HPDE6-E6E7 (cell line): Measurements from ENCODE around the gene MTCL1.

ENCODE experiments used
- DNase-seq: peaks from one replicate; pipeline ENCODE4 v3.0.0; 2011; ENCODE audit warnings: missing footprints; ENCODE audit errors: extremely low spot score

Gene MTCL1

GRCh38 chr18:8713691-8714090 is 8.3 kb downstream of the MTCL1 start:
- no peak for DNase-seq

GRCh38 chr18:8715599-8715998 is 10.2 kb downstream of the MTCL1 start:
- no peak for DNase-seq

- DNase-seq: no peak
These were observed 11.8 kb downstream of the MTCL1 start for GRCh38 chr18:8717011-8717770.

- no peak for DNase-seq
These were observed 13.1 kb downstream of the MTCL1 start for GRCh38 chr18:8718401-8718913.

- DNase-seq: no peak
These were observed 13.8 kb downstream of the MTCL1 start for GRCh38 chr18:8719192-8719591.

- no peak for DNase-seq
These were observed 14.8 kb downstream of the MTCL1 start for GRCh38 chr18:8720141-8720540.

DNA sequence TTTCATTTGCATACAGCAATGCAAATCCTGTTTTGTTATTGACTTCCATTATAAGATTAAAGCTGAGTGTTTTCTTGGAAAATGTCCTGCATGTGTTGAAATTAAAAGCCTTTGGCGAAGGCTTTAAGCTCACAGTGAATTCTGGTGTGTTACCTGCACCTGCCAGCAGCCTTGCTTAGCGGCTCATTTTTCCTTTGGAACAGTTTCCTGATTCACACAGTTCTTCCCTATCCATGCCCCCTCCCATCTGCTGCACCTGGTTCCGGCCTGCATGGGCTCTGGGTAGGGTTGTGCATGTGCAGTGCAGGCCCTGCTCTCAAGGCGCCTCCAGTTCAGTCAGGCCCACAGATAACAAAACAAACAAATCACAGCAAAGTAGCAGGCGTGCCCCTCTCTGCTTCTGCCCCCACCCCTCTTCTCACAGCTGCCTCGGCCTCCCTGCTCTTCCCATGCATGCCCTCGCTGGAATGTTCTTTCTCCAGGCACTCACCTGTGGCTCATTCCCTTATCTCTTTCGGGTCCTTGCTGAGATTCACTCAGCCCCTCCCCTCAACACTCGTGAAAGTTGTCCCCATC is 15.8 kb downstream of the MTCL1 start:
- DNase-seq: no peak

- no peak for DNase-seq
These were observed 16.4 kb downstream of the MTCL1 start for GRCh38 chr18:8721716-8722115.

DNA sequence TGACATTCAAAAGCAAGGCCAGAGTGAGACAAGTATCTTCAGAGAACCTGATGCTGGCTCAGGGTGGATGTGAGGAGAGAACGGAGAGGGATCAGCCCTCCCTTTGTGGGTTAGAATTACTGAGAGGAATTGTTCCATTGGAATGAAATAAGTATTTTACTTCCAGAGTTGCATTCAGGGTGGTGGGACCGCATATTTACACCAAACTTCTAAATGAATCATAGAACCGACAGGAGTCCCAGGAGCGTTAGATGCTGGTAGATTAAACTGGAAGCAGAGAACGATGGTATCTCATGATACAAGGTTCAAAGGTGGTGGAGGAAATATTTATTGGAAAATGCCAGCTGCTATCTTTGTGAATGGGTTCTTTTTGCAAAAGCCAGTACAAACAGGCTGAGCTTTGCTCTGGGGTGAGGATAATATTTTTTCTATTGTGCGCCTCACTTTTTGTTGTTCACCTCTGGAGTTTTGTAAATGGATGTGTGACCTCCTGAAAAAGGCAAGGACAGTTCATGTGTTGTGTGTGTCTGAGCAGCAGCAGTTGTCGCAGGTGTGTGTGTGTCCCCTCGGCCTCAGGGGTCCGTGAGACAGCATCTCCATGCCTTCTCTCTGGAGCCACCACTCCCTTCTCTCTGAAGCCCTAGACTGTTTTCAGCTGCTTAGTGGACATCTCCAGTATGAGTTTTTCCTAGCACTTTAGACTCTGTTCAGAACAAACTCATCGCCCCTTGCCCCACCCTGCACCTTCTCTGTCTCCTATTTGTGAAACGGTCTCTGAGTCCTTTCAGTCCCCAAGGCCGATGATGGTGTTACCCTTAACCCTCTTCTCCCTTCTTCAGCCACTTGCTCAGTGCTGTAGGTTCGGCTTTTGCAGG is 17.8 kb downstream of the MTCL1 start:
- DNase-seq: no peak

DNA sequence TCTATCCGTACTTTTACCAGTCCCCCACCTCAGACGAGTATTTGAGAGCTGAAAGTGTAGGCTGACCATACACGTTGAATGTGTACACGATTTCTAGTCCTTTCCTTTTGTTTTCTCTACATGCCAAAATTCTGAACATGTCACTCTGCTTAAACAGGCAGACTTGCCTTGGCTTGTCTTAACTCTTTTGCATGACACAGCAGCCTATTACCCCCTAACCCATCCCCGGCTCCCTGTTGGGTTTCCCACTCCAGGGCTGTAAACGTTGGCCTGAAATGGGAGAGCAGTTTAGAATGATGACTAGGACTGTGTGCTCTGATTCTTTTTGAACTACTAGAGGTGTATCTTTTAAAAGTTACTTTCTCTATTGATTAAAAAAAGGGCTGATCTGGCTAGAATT is 19.1 kb downstream of the MTCL1 start:
- no peak for DNase-seq

DNA sequence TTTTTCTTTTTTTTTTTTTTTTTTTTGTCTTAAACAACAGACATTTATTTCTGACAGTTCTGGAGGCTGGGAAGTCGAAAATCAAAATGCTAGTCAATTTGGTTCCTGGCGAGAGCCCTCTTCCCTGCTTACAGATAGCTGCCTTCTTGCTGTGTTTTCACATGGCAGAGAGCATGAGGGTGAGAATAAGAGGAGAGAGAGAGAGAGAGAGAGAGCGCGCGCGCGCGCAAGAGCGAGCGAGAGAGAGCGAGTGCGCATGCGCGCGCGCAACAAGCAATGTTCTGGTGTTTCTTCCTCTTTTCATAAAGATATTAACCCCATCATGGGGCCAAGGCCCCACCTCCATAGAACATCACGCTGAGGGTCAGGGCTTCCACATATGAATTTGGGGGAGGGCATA is 20.9 kb downstream of the MTCL1 start:
- no peak for DNase-seq

GRCh38 chr18:8726963-8727705 is 21.8 kb downstream of the MTCL1 start:
- DNase-seq: no peak

GRCh38 chr18:8730080-8730827 is 24.9 kb downstream of the MTCL1 start:
- peak; percentile 66 for DNase-seq

DNA sequence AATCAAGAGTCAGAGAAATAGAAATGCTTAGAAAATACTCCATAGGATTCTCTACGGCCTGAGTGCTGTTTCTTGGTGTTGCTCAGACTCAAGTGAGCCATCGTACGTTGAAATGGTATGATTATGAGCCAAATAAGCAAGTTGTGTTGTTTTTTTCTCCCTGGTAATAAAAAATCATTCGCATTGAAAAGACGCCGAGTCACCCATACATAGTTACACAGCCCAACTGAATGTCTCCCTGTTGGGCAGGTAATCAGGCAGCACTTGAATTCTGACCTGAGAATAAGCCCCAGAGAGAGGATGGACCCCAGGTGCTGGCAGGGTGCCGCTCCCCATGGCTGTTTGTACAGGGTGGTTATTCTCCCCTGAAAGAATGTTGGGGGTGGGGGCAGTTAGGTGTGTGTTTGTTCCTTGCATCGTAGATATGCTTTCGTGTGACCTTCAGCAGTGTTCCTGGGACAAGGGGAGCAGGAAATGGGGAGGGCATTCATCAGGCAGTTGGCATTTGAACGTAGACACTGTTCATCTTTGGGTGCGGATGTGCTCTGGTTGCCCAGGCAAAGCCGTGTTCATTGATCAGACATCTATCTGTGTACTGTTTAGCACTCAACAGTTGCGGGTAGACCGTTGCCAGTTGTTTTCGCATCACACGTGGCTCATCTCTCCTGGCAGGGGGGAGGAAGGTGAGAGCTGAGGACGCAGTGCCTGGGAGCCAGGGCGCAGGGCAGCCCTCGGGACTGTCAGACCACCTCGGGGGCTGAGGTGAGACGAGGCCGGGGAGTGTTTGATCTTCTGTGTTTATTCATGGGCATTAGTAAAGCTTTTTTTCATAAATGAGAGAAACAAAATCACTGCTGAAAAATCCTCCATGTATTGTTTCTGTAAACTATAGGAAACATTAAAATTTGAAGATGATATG is 27.3 kb downstream of the MTCL1 start:
- DNase-seq: no peak

DNA sequence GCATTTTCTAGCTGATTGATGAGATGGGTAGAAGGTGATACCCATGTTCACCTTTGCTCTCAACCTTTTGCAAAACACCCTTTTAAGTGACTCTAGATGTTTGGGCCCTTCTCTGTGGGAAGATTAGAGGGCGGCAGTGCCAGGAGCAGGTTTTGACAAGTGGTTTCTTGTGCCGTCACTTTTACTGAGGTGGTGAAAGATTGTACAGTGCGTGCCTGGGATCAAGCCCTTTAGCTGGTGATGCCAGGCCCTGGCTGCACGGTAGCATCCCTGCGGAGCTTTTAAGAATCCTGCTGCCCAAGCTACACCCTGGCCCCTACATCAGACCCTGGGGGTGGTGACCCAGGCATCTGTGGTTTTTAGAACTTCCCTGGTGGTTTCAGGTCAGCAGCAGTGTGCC is 29.1 kb downstream of the MTCL1 start:
- no peak for DNase-seq

- DNase-seq: no peak
These were observed 29.9 kb downstream of the MTCL1 start for GRCh38 chr18:8735274-8735673.

DNA sequence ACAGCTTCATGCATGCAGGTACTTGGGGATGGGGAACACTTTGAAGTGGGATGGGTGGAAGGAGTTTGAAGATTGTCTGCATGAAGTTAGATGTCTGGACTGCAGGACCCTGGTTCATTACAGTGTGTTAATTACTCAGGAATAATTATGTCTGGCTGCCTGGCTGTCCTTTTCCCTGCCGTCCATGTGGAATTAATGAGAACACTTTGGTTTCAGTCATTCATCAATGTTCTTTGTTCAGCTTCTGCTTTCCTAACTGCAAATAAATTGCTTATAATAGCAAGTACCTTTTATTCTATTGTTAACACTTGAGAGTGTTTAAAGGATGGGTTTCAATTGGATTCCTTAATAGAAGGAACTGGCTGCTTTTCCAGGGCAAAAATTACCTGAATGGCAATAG is 35.8 kb downstream of the MTCL1 start:
- DNase-seq: no peak

GRCh38 chr18:8741532-8741931 is 36.2 kb downstream of the MTCL1 start:
- DNase-seq: no peak

GRCh38 chr18:8742387-8743361 is 37.3 kb downstream of the MTCL1 start:
- DNase-seq: no peak
